ENCODE measurements around the gene COPZ2.
A peak's percentile ranks its signal among the peaks of the same experiment; 100 is the strongest.

COPZ2 gene

GRCh38 chr17:48011405-48012150 lies 26.0 kb downstream of the COPZ2 start:
- no peaks in the 10 kb centered on the region for H3K36me3 ChIP-seq (ENCODE audit: insufficient read depth, low read length)
- H3K9me3 ChIP-seq (ENCODE audit: insufficient read depth, low read depth, low read length), result no peaks in the 10 kb centered on the region
- no peaks in the 10 kb centered on the region for H3K27me3 ChIP-seq (ENCODE audit: insufficient read depth, low read length, poor library complexity, severe bottlenecking)
- no peaks in the 10 kb centered on the region for H3F3A ChIP-seq (ENCODE audit: low read depth)
- H3K79me2 ChIP-seq (ENCODE audit: insufficient read depth, low read length), result no peaks in the 10 kb centered on the region
- peak overlapping the region; percentile 76 for H3K9ac ChIP-seq (ENCODE audit: low read depth, low read length, poor library complexity, severe bottlenecking)
- no peaks in the 10 kb centered on the region for H3K9me2 ChIP-seq (replicated peaks; ENCODE audit: low read depth, low read length)
- H4K20me1 ChIP-seq (ENCODE audit: insufficient read depth, low read length, poor library complexity, severe bottlenecking), result no peaks in the 10 kb centered on the region
- peak; percentile 75 for TF ChIP-seq CTCF (conservative IDR thresholded peaks at IDR 0.05; ENCODE audit: low read length)
- TF ChIP-seq EZH2phosphoT487 (IDR thresholded peaks at IDR 0.05; ENCODE audit: borderline replicate concordance), result no peak
- H3K4me3 ChIP-seq (ENCODE audit: low read length, poor library complexity, severe bottlenecking), result peak overlapping the region; percentile 84
- peak overlapping the region; percentile 100 for H2AFZ ChIP-seq (ENCODE audit: low read length)
- peaks cover 12% of the 10 kb centered on the region for H3K4me1 ChIP-seq (ENCODE audit: insufficient read depth, low read length, poor library complexity, severe bottlenecking)
- H3K4me2 ChIP-seq (ENCODE audit: low read depth, low read length, poor library complexity, severe bottlenecking), result peak overlapping the region; percentile 100

GRCh38 chr17:48010193-48010592 lies 27.4 kb downstream of the COPZ2 start:
- H3K4me2 ChIP-seq (ENCODE audit: low read depth, low read length, poor library complexity, severe bottlenecking), result no peak overlapping the region
- H3K79me2 ChIP-seq (ENCODE audit: insufficient read depth, low read length), result no peaks in the 10 kb centered on the region
- no peaks in the 10 kb centered on the region for H3K9me3 ChIP-seq (ENCODE audit: insufficient read depth, low read depth, low read length)
- no peaks in the 10 kb centered on the region for H3K9me2 ChIP-seq (replicated peaks; ENCODE audit: low read depth, low read length)
- H3K27me3 ChIP-seq (ENCODE audit: insufficient read depth, low read length, poor library complexity, severe bottlenecking), result no peaks in the 10 kb centered on the region
- no peaks in the 10 kb centered on the region for H3K36me3 ChIP-seq (ENCODE audit: insufficient read depth, low read length)
- no peaks in the 10 kb centered on the region for H3F3A ChIP-seq (ENCODE audit: low read depth)
- H3K9ac ChIP-seq (ENCODE audit: low read depth, low read length, poor library complexity, severe bottlenecking), result no peak overlapping the region
- TF ChIP-seq CTCF (conservative IDR thresholded peaks at IDR 0.05; ENCODE audit: low read length) (no peak), EZH2phosphoT487 (IDR thresholded peaks at IDR 0.05; ENCODE audit: borderline replicate concordance) (no peak)
- no peak overlapping the region for H3K4me3 ChIP-seq (ENCODE audit: low read length, poor library complexity, severe bottlenecking)
- no peak overlapping the region for H2AFZ ChIP-seq (ENCODE audit: low read length)
- H4K20me1 ChIP-seq (ENCODE audit: insufficient read depth, low read length, poor library complexity, severe bottlenecking), result no peaks in the 10 kb centered on the region
- H3K4me1 ChIP-seq (ENCODE audit: insufficient read depth, low read length, poor library complexity, severe bottlenecking), result peaks cover 14% of the 10 kb centered on the region

- Histone ChIP-seq H3K9me3 (ENCODE audit: insufficient read depth, low read depth, low read length) (no peaks in the 10 kb centered on the region), H3F3A (ENCODE audit: low read depth) (no peaks in the 10 kb centered on the region), H3K9me2 (replicated peaks; ENCODE audit: low read depth, low read length) (no peaks in the 10 kb centered on the region), H3K4me2 (ENCODE audit: low read depth, low read length, poor library complexity, severe bottlenecking) (no peak overlapping the region), H3K4me1 (ENCODE audit: insufficient read depth, low read length, poor library complexity, severe bottlenecking) (peaks cover 36% of the 10 kb centered on the region), H3K9ac (ENCODE audit: low read depth, low read length, poor library complexity, severe bottlenecking) (no peak overlapping the region), H3K27me3 (ENCODE audit: insufficient read depth, low read length, poor library complexity, severe bottlenecking) (no peaks in the 10 kb centered on the region), H3K36me3 (ENCODE audit: insufficient read depth, low read length) (no peaks in the 10 kb centered on the region), H4K20me1 (ENCODE audit: insufficient read depth, low read length, poor library complexity, severe bottlenecking) (no peaks in the 10 kb centered on the region), H3K4me3 (ENCODE audit: low read length, poor library complexity, severe bottlenecking) (no peak overlapping the region), H3K79me2 (ENCODE audit: insufficient read depth, low read length) (no peaks in the 10 kb centered on the region), H2AFZ (ENCODE audit: low read length) (no peak overlapping the region)
- TF ChIP-seq EZH2phosphoT487 (IDR thresholded peaks at IDR 0.05; ENCODE audit: borderline replicate concordance), result no peak
- no peak for TF ChIP-seq CTCF (conservative IDR thresholded peaks at IDR 0.05; ENCODE audit: low read length)
Observed at GRCh38 chr17:48006936-48007709, 30.5 kb downstream of the COPZ2 start.

Measured in Loucy (cell line).